ENCODE data around the gene STXBP5.

Gene STXBP5

GRCh38 chr6:147207837-147208754 is 3.9 kb downstream of the STXBP5 start:
- Histone ChIP-seq H3K27me3 (ENCODE audit: control insufficient read depth in 1 of 2, insufficient read depth in 2 of 2, low read length in 2 of 2) (no peaks in the 10 kb centered on the region), H3K9me3 (ENCODE audit: control insufficient read depth in 1 of 2, low read length in 2 of 2) (no peaks in the 10 kb centered on the region), H3K4me3 (ENCODE audit: low read depth in 1 of 2, low read length in 2 of 2) (peak overlapping the region; percentile 24 to 44), H3K4me1 (ENCODE audit: control insufficient read depth in 1 of 2, insufficient read depth in 2 of 2, low read length in 2 of 2) (peaks cover 6 to 12% of the 10 kb centered on the region in 2 donors), H3K9ac (ENCODE audit: low read depth in 1 of 2, low read length in 2 of 2) (no peak overlapping the region), H3K27ac (ENCODE audit: low read depth, low read length) (no peak overlapping the region), H3K36me3 (ENCODE audit: control insufficient read depth in 1 of 2, insufficient read depth in 2 of 2, low read length in 2 of 2) (peaks cover 0 to 3% of the 10 kb centered on the region in 2 donors)

GRCh38 chr6:147209762-147210449 is 5.7 kb downstream of the STXBP5 start:
- no peak overlapping the region for H3K27ac ChIP-seq (ENCODE audit: low read depth, low read length)
- H3K9ac ChIP-seq (ENCODE audit: low read depth in 1 of 2, low read length in 2 of 2) = no peak overlapping the region
- H3K27me3 ChIP-seq (ENCODE audit: control insufficient read depth in 1 of 2, insufficient read depth in 2 of 2, low read length in 2 of 2) = no peaks in the 10 kb centered on the region
- H3K36me3 ChIP-seq (ENCODE audit: control insufficient read depth in 1 of 2, insufficient read depth in 2 of 2, low read length in 2 of 2) = peaks cover 0 to 3% of the 10 kb centered on the region in 2 donors
- H3K4me3 ChIP-seq (ENCODE audit: low read depth in 1 of 2, low read length in 2 of 2) = no peak overlapping the region
- H3K4me1 ChIP-seq (ENCODE audit: control insufficient read depth in 1 of 2, insufficient read depth in 2 of 2, low read length in 2 of 2) = peaks cover 6 to 12% of the 10 kb centered on the region in 2 donors
- no peaks in the 10 kb centered on the region for H3K9me3 ChIP-seq (ENCODE audit: control insufficient read depth in 1 of 2, low read length in 2 of 2)

GRCh38 chr6:147211349-147211748 is 7.1 kb downstream of the STXBP5 start:
- no peaks in the 10 kb centered on the region for H3K27me3 ChIP-seq (ENCODE audit: control insufficient read depth in 1 of 2, insufficient read depth in 2 of 2, low read length in 2 of 2)
- H3K9ac ChIP-seq (ENCODE audit: low read depth in 1 of 2, low read length in 2 of 2) = no peak overlapping the region
- H3K27ac ChIP-seq (ENCODE audit: low read depth, low read length) = no peak overlapping the region
- peaks cover 6 to 12% of the 10 kb centered on the region in 2 donors for H3K4me1 ChIP-seq (ENCODE audit: control insufficient read depth in 1 of 2, insufficient read depth in 2 of 2, low read length in 2 of 2)
- peaks cover 0 to 3% of the 10 kb centered on the region in 2 donors for H3K36me3 ChIP-seq (ENCODE audit: control insufficient read depth in 1 of 2, insufficient read depth in 2 of 2, low read length in 2 of 2)
- no peak overlapping the region for H3K4me3 ChIP-seq (ENCODE audit: low read depth in 1 of 2, low read length in 2 of 2)
- no peaks in the 10 kb centered on the region for H3K9me3 ChIP-seq (ENCODE audit: control insufficient read depth in 1 of 2, low read length in 2 of 2)

GRCh38 chr6:147211831-147212230 is 7.6 kb downstream of the STXBP5 start:
- H3K4me1 ChIP-seq (ENCODE audit: control insufficient read depth in 1 of 2, insufficient read depth in 2 of 2, low read length in 2 of 2) = peaks cover 6 to 12% of the 10 kb centered on the region in 2 donors
- no peaks in the 10 kb centered on the region for H3K9me3 ChIP-seq (ENCODE audit: control insufficient read depth in 1 of 2, low read length in 2 of 2)
- no peak overlapping the region for H3K27ac ChIP-seq (ENCODE audit: low read depth, low read length)
- no peaks in the 10 kb centered on the region for H3K27me3 ChIP-seq (ENCODE audit: control insufficient read depth in 1 of 2, insufficient read depth in 2 of 2, low read length in 2 of 2)
- H3K4me3 ChIP-seq (ENCODE audit: low read depth in 1 of 2, low read length in 2 of 2) = no peak overlapping the region
- no peak overlapping the region for H3K9ac ChIP-seq (ENCODE audit: low read depth in 1 of 2, low read length in 2 of 2)
- peaks cover 0 to 3% of the 10 kb centered on the region in 2 donors for H3K36me3 ChIP-seq (ENCODE audit: control insufficient read depth in 1 of 2, insufficient read depth in 2 of 2, low read length in 2 of 2)

DNA sequence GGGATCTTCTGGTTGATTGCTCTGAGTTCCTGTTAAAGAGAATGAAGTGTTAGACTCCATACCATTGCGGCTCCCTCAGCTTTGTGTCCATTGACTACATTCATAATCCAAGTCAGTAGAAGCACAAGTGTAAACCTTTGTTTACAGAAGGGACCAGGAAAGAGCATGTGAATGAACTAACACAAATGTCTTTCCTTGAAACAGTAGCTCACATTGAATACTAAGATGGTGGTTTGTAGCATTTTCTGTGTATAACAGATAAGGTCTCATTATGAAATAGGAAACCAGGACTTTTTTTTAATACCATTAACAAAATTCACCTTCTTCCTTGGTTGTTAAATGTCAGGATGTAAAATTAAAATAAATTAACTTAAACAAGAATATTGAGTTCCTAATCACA is 8.4 kb downstream of the STXBP5 start:
- H3K4me3 ChIP-seq (ENCODE audit: low read depth in 1 of 2, low read length in 2 of 2) = no peak overlapping the region
- peaks cover 3 to 10% of the 10 kb centered on the region in 2 donors for H3K4me1 ChIP-seq (ENCODE audit: control insufficient read depth in 1 of 2, insufficient read depth in 2 of 2, low read length in 2 of 2)
- H3K36me3 ChIP-seq (ENCODE audit: control insufficient read depth in 1 of 2, insufficient read depth in 2 of 2, low read length in 2 of 2) = peaks cover 0 to 3% of the 10 kb centered on the region in 2 donors
- H3K9me3 ChIP-seq (ENCODE audit: control insufficient read depth in 1 of 2, low read length in 2 of 2) = no peaks in the 10 kb centered on the region
- H3K9ac ChIP-seq (ENCODE audit: low read depth in 1 of 2, low read length in 2 of 2) = no peak overlapping the region
- no peaks in the 10 kb centered on the region for H3K27me3 ChIP-seq (ENCODE audit: control insufficient read depth in 1 of 2, insufficient read depth in 2 of 2, low read length in 2 of 2)
- no peak overlapping the region for H3K27ac ChIP-seq (ENCODE audit: low read depth, low read length)

DNA sequence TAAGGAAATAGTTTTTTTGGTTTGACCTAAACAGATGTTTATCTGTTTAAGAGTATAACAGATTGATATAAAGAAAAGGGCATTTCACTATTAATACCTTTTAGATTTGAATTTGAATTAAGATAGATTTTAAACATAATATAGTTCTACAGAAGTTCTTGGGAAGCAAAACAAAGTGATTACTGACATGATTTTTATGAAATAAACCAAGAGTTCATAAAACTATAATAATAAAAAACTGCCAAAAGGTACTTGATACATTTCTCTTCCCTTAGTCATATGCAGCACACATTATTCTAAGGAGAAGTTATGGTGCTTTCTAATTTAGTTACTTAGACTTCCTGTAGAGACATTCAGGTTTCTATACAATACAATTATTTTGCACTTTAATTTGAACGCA is 9.6 kb downstream of the STXBP5 start:
- H3K27me3 ChIP-seq (ENCODE audit: control insufficient read depth in 1 of 2, insufficient read depth in 2 of 2, low read length in 2 of 2) = no peaks in the 10 kb centered on the region

DNA sequence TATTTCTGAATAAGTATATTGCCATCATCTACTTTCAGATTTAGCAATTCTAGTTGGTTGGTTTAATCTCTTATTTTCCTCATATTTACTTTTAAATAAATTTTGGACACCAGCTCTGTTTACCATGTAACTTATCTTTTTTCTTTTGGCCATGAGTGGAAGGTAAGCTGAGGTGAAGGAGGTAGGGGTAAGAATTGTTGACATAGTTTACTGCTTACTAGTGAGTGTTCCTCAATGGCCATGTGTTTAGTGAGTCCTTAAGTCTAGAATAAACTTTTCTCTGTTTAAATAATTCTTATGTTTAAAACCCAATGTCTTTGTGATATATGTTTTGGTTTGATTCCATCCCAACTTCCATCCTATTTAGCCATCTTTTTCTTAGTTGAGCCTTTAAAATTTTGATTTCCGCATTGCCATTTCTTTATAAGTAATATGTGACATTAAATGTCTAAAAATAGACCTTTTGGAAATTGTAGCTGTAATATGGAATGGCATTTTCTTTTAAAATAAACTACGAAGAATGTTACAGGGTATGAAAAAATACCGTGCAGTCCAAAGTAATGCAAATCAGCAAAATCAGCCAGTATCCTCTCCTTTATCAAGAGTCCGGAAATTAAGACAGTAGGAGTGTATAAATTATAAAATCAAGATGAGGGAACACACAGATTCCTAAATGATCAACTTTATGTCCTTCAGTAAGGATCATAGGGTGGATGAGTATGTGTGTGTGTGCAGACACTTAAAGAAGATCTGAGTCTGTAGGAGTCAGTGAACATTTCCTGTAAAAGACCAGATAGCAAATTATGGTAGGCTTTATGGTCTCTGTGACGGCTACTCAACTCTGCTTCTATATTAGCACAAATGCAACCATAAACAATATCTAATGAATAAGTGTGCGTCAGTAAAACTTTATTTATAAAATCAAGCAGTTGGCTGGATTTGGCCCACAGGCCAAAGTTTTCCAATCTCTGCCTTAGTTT is 10.3 kb downstream of the STXBP5 start:
- H3K36me3 ChIP-seq (ENCODE audit: control insufficient read depth in 1 of 2, insufficient read depth in 2 of 2, low read length in 2 of 2) = peaks cover 0 to 3% of the 10 kb centered on the region in 2 donors
- H3K9me3 ChIP-seq (ENCODE audit: control insufficient read depth in 1 of 2, low read length in 2 of 2) = no peaks in the 10 kb centered on the region
- no peaks in the 10 kb centered on the region for H3K4me1 ChIP-seq (ENCODE audit: control insufficient read depth in 1 of 2, insufficient read depth in 2 of 2, low read length in 2 of 2)
- no peak overlapping the region for H3K9ac ChIP-seq (ENCODE audit: low read depth in 1 of 2, low read length in 2 of 2)
- H3K27ac ChIP-seq (ENCODE audit: low read depth, low read length) = no peak overlapping the region
- no peak overlapping the region for H3K4me3 ChIP-seq (ENCODE audit: low read depth in 1 of 2, low read length in 2 of 2)
- no peaks in the 10 kb centered on the region for H3K27me3 ChIP-seq (ENCODE audit: control insufficient read depth in 1 of 2, insufficient read depth in 2 of 2, low read length in 2 of 2)

More for the DNA sequence above, 9.6 kb downstream of the STXBP5 start:
- Histone ChIP-seq H3K9ac (ENCODE audit: low read depth in 1 of 2, low read length in 2 of 2) (no peak overlapping the region), H3K27ac (ENCODE audit: low read depth, low read length) (no peak overlapping the region), H3K4me3 (ENCODE audit: low read depth in 1 of 2, low read length in 2 of 2) (no peak overlapping the region), H3K9me3 (ENCODE audit: control insufficient read depth in 1 of 2, low read length in 2 of 2) (no peaks in the 10 kb centered on the region), H3K36me3 (ENCODE audit: control insufficient read depth in 1 of 2, insufficient read depth in 2 of 2, low read length in 2 of 2) (peaks cover 0 to 3% of the 10 kb centered on the region in 2 donors), H3K4me1 (ENCODE audit: control insufficient read depth in 1 of 2, insufficient read depth in 2 of 2, low read length in 2 of 2) (no peaks in the 10 kb centered on the region)

DNA sequence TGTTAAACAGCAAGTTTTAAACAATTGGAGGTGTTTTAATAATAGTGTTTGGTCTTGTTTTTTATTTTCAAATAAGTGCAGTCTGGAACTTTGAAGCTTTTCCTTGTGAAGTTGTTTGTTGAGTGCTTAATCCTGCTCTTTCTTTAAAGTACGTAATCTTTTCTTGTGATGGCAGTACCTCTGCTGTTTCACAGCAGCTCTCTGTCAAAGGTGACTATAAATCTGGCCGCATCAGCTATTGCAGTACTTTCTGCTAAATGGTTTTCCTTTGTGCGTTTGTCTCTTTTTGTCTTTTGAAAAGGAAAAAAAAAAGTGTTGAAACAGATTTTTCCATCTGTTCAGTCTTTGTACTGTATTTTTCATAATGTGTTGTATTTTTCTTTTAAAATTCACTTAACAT is 12.7 kb downstream of the STXBP5 start:
- Histone ChIP-seq H3K27ac (ENCODE audit: low read depth, low read length) (no peak overlapping the region), H3K9me3 (ENCODE audit: control insufficient read depth in 1 of 2, low read length in 2 of 2) (no peaks in the 10 kb centered on the region), H3K36me3 (ENCODE audit: control insufficient read depth in 1 of 2, insufficient read depth in 2 of 2, low read length in 2 of 2) (peaks cover 0 to 3% of the 10 kb centered on the region in 2 donors), H3K4me3 (ENCODE audit: low read depth in 1 of 2, low read length in 2 of 2) (no peak overlapping the region), H3K4me1 (ENCODE audit: control insufficient read depth in 1 of 2, insufficient read depth in 2 of 2, low read length in 2 of 2) (peaks cover 6 to 10% of the 10 kb centered on the region in 2 donors), H3K27me3 (ENCODE audit: control insufficient read depth in 1 of 2, insufficient read depth in 2 of 2, low read length in 2 of 2) (no peaks in the 10 kb centered on the region), H3K9ac (ENCODE audit: low read depth in 1 of 2, low read length in 2 of 2) (no peak overlapping the region)

DNA sequence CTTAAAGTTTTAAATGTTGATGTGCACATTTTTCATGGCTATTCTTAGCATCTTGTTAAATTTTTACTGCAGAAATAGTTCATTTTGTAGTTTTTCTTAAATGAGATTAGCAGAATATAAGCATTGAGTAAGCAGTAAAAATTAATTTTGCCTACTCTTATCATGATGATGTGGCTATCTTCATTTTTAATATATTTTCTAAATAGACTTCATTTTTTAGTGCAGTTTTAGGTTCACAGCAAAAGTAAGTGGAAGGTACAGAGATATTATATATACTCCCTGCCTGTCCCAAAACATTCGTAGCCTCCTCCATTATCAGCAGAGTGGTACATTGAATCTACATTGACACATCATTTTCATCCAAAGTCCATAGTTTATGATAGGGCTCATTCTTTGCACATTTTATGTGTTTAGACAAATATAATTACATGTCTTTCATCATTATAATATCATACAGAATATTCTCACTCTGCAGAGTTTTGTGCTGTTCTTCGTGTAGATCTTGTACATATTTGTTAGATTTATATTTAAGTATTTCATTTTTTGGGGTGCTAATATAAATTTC is 13.7 kb downstream of the STXBP5 start:
- no peaks in the 10 kb centered on the region for H3K9me3 ChIP-seq (ENCODE audit: control insufficient read depth in 1 of 2, low read length in 2 of 2)
- H3K9ac ChIP-seq (ENCODE audit: low read depth in 1 of 2, low read length in 2 of 2) = no peak overlapping the region
- no peak overlapping the region for H3K27ac ChIP-seq (ENCODE audit: low read depth, low read length)
- no peak overlapping the region for H3K4me3 ChIP-seq (ENCODE audit: low read depth in 1 of 2, low read length in 2 of 2)
- no peaks in the 10 kb centered on the region for H3K36me3 ChIP-seq (ENCODE audit: control insufficient read depth in 1 of 2, insufficient read depth in 2 of 2, low read length in 2 of 2)
- H3K27me3 ChIP-seq (ENCODE audit: control insufficient read depth in 1 of 2, insufficient read depth in 2 of 2, low read length in 2 of 2) = no peaks in the 10 kb centered on the region
- peaks cover 10 to 20% of the 10 kb centered on the region in 2 donors for H3K4me1 ChIP-seq (ENCODE audit: control insufficient read depth in 1 of 2, insufficient read depth in 2 of 2, low read length in 2 of 2)

Measured in duodenal mucosa (tissue), 2 donors.